ENCODE results near the gene TBC1D16.

- no peak for TF ChIP-seq CTCF (conservative IDR thresholded peaks at IDR 0.05)
- TF ChIP-seq ZFX (IDR thresholded peaks at IDR 0.05), result no peak
Measured at GRCh38 chr17:79934653-79934970, 101.1 kb downstream of the TBC1D16 start.

Measured in C4-2B (cell line).